CD4-positive, alpha-beta T cell (primary cell): ENCODE data around the gene RRAD. TPM values are rescaled to one million over a fixed set of nuclear protein-coding genes. Genes with fewer than 3 reads are reported as not detected.

Experiments used
- ATAC-seq: fragments of 200-7000 bp; cut with Tn5 transposase; one replicate; pipeline ENCODE4 v1.10.0; 2022; ENCODE audit warnings: mild to moderate bottlenecking; ENCODE audit not compliant: poor library complexity
- CTCF ChIA-PET: fragments of 350-600 bp; sonication (Branson Sonifier 250); formaldehyde crosslinking; loops from one replicate; lab custom pipeline; 2021; ENCODE audit warnings: antibody characterized with exemption, inconsistent platforms; lab: Charles Lee
- POLR2A ChIA-PET: fragments of 350-600 bp; sonication (Branson Sonifier 250); formaldehyde crosslinking; loops from one replicate; lab custom pipeline; 2021; ENCODE audit warnings: antibody characterized with exemption, inconsistent platforms; lab: Charles Lee
- DNase-seq, 14 experiments: peaks; one replicate each; pipeline ENCODE4 v3.0.0-alpha.2; 2013 to 2020; ENCODE audit warnings: mixed read lengths in 2 of 14
- H3K27ac ChIP-seq, 2 donors: one replicate each; pipeline versions ENCODE4 v1.5.1 to v1.7.0; 2013; ENCODE audit warnings: low read length in 2 of 2, low read depth in 1 of 2, mild to moderate bottlenecking in 1 of 2
- H3K27me3 ChIP-seq, 2 experiments: 1 replicate in 1 of 2; 2 replicates in 1 of 2; pipeline versions ENCODE4 v1.6.1 to v1.7.0; 2013; ENCODE audit warnings: low read length in 2 of 2, control low read depth in 1 of 2, mild to moderate bottlenecking in 1 of 2, moderate library complexity in 1 of 2; ENCODE audit not compliant: insufficient read depth in 2 of 2, control insufficient read depth in 1 of 2
- H3K36me3 ChIP-seq: one replicate; pipeline ENCODE4 v1.6.1; 2013; ENCODE audit warnings: low read length, control low read depth; ENCODE audit not compliant: insufficient read depth
- H3K4me1 ChIP-seq: one replicate; pipeline ENCODE4 v1.6.1; 2013; ENCODE audit warnings: low read length, control low read depth; ENCODE audit not compliant: insufficient read depth
- H3K4me3 ChIP-seq: one replicate; pipeline ENCODE4 v1.5.1; 2013; ENCODE audit warnings: mild to moderate bottlenecking, low read length, moderate library complexity
- H3K9me3 ChIP-seq, 2 experiments: 1 replicate in 1 of 2; 2 replicates in 1 of 2; pipeline versions ENCODE4 v1.6.1 to v1.7.0; 2013; ENCODE audit warnings: low read length in 2 of 2, mild to moderate bottlenecking in 2 of 2, control low read depth in 1 of 2, moderate library complexity in 1 of 2; ENCODE audit not compliant: control insufficient read depth in 1 of 2, insufficient read depth in 1 of 2
- H3K27ac Mint-ChIP-seq: one replicate; pipeline ENCODE4 v1.8.0; 2020; ENCODE audit warnings: mixed read lengths
- H3K27me3 Mint-ChIP-seq: one replicate; pipeline ENCODE4 v1.8.0; 2021; ENCODE audit warnings: mixed read lengths
- H3K36me3 Mint-ChIP-seq: one replicate; pipeline ENCODE4 v1.8.0; 2021; ENCODE audit warnings: low read depth, mixed read lengths
- H3K4me1 Mint-ChIP-seq: one replicate; pipeline ENCODE4 v1.8.0; 2021; ENCODE audit warnings: low read depth, mixed read lengths
- H3K4me3 Mint-ChIP-seq: one replicate; pipeline ENCODE4 v1.8.0; 2020; ENCODE audit warnings: mild to moderate bottlenecking, mixed read lengths
- H3K9me3 Mint-ChIP-seq: one replicate; pipeline ENCODE4 v1.8.0; 2020; ENCODE audit warnings: mixed read lengths
- CTCF ChIP-seq: fragments of 200-600 bp; IDR thresholded peaks from one replicate; pipeline ENCODE4 v1.8.0; 2022; ENCODE audit warnings: antibody characterized with exemption, mild to moderate bottlenecking
- intact Hi-C, 2 experiments: fragments of 100-400 bp; cut with DNase I in 1 of 2; cut with micrococcal nuclease in 1 of 2; formaldehyde crosslinking; loops; one replicate each; pipeline versions ENCODE4 v1.15.1 to v1.9.0; 2023 to 2025; cut with DNase I, micrococcal nuclease
- total RNA-seq, 174 experiments: library from RNA in 2 of 174; stranded (reverse) in 2 of 174; gene quantifications; one replicate each; pipeline ENCODE4 v1.2.3 and lab custom pipeline; 2021 to 2026

RRAD gene
- total RNA-seq, 2 experiments from 2014 or later: 0.28 to 0.49 TPM

- peak; percentile 86 for ATAC-seq
- intact Hi-C loops: no loop called here
- peaks cover 12% of the 10 kb centered on the region for H3K4me1 Mint-ChIP-seq
- H3K27ac ChIP-seq: no peak overlapping the region
- no peak overlapping the region for H3K27ac Mint-ChIP-seq
- POLR2A ChIA-PET: no interaction called here
- H3K4me3 Mint-ChIP-seq: no peak overlapping the region
- H3K27me3 ChIP-seq: no peaks in the 10 kb centered on the region
- H3K27me3 Mint-ChIP-seq: no peaks in the 10 kb centered on the region
- CTCF ChIA-PET: no interaction called here
- DNase-seq: peak; percentile 16 to 66 (median 36)
- peaks cover 8% of the 10 kb centered on the region for H3K4me1 ChIP-seq
- no peaks in the 10 kb centered on the region for H3K9me3 Mint-ChIP-seq
- no peaks in the 10 kb centered on the region for H3K36me3 Mint-ChIP-seq
- H3K36me3 ChIP-seq: no peaks in the 10 kb centered on the region
- no peak for TF ChIP-seq CTCF
- no peak overlapping the region for H3K4me3 ChIP-seq
- no peaks in the 10 kb centered on the region for H3K9me3 ChIP-seq
Observed at GRCh38 chr16:66905633-66906539, 19.4 kb downstream of the RRAD start.

GRCh38 chr16:66904846-66905632, 20.3 kb downstream of the RRAD start:
- no peak overlapping the region for H3K27ac Mint-ChIP-seq

GRCh38 chr16:66904428-66904845, 20.9 kb downstream of the RRAD start:
- TF ChIP-seq CTCF: no peak

More at GRCh38 chr16:66904846-66905632, 20.3 kb downstream of the RRAD start:
- Mint-ChIP-seq H3K4me3 (no peak overlapping the region), H3K4me1 (peaks cover 12% of the 10 kb centered on the region), H3K36me3 (no peaks in the 10 kb centered on the region), H3K27me3 (no peaks in the 10 kb centered on the region), H3K9me3 (no peaks in the 10 kb centered on the region)
- ATAC-seq (no peak), DNase-seq (no peak)
- no peak overlapping the region for H3K4me3 ChIP-seq
- no peak for TF ChIP-seq CTCF
- no peaks in the 10 kb centered on the region for H3K36me3 ChIP-seq
- no peaks in the 10 kb centered on the region for H3K27me3 ChIP-seq
- intact Hi-C loops: no loop called here
- ChIA-PET CTCF (no interaction called here), POLR2A (no interaction called here)
- no peaks in the 10 kb centered on the region for H3K9me3 ChIP-seq
- H3K27ac ChIP-seq: no peak overlapping the region
- peaks cover 8% of the 10 kb centered on the region for H3K4me1 ChIP-seq

More at GRCh38 chr16:66904428-66904845, 20.9 kb downstream of the RRAD start:
- Mint-ChIP-seq H3K27ac (no peak overlapping the region), H3K4me1 (peaks cover 12% of the 10 kb centered on the region), H3K4me3 (no peak overlapping the region), H3K27me3 (no peaks in the 10 kb centered on the region), H3K36me3 (no peaks in the 10 kb centered on the region), H3K9me3 (no peaks in the 10 kb centered on the region)
- no peaks in the 10 kb centered on the region for H3K36me3 ChIP-seq
- no peak for ATAC-seq
- intact Hi-C loops: no loop called here
- DNase-seq: no peak
- no peaks in the 10 kb centered on the region for H3K9me3 ChIP-seq
- POLR2A ChIA-PET: no interaction called here
- H3K27ac ChIP-seq: no peak overlapping the region
- peaks cover 8% of the 10 kb centered on the region for H3K4me1 ChIP-seq
- H3K27me3 ChIP-seq: no peaks in the 10 kb centered on the region
- H3K4me3 ChIP-seq: no peak overlapping the region
- CTCF ChIA-PET: no interaction called here
